ENCODE results near the gene DACT3.

The DACT3 gene

DNA sequence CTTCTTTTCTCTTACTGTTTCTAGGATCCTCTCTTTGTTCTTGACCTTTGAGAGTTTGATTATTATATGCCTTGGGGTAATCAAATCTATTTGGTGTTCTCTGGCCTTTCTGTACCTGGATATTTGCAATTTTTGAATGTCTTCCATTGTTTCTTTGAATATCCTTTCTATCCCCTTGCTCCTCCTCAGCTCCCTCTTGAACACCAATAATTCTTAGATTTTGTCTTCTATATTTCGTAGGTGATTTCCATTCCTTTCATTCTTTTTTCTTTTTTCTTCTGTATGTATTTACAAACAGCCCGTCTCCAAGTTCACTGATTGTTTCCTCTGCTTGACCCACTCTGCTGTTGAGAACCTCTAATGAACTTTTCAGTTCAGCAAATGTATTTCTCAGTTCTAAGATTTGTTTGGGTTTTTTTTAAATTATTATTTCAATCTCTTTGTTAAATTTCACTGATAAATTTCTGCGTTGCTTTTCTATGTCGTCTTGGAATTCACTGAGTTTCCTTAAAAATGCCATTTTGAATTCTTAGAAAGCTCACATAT, 62.5 kb downstream of the DACT3 start:
- DNase-seq (ENCODE audit: low read depth in 2 of 2), result no peak
